ENCODE measurements around the gene ABCC3. TPM values are rescaled to one million over a fixed set of nuclear protein-coding genes. Genes with fewer than 3 reads are reported as not detected.

ABCC3 gene
- total RNA-seq (under 1 TPM in 1 of 2 experiments, not detected in 1; 0.10 TPM), polyA plus RNA-seq (not detected), total RNA-seq (0 to 0.08 (median 0) reads per million in 6 experiments)

GRCh38 chr17:50634224-50634914 lies at the start of gene ABCC3:
Gene ABCC3 (plus strand): TSS chr17:50634881. CDS start chr17:50634937, 56 bp downstream.
- Mint-ChIP-seq H3K27ac (peak within 1 kb of the TSS in 1 of 10 donors; percentile 78), H3K27me3 (peaks cover 41 to 84% (median 65%) of the 10 kb centered on the region in 5 donors), H3K36me3 (peaks cover 0 to 3% (median 0%) of the 10 kb centered on the region in 3 donors), H3K4me1 (peaks cover 4 to 9% (median 5%) of the 10 kb centered on the region in 4 donors), H3K9me3 (no peaks in the 10 kb centered on the region), H3K4me3 (peak within 1 kb of the TSS in 5 of 10 donors; percentile 13 to 66 (median 58))
- POLR2A ChIA-PET = no interaction called here
- ATAC-seq (peak; percentile 32 to 36), DNase-seq (peak in 1 of 10 donors; percentile 37)

DNA sequence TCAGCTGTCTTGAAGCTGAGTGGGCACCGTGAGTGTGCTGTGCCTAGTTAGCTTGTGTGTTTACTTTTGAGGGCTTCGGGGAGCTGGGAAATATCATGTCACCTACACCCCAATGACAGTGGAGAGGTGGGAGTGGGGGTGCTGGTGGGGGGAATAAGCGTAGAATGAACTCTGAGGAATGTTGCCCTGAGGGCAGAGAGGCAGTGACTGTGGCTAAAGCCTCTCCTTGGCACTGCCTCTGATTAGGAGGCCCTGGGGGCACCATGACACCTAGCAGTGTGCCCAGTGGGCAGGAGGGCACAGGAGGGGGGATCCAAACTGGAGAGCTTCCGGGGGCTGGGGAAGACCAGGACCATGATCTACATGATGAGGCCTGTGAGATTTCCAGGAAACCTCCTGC lies 49.3 kb upstream of the ABCC3 start:
- Mint-ChIP-seq H3K9me3 (no peaks in the 10 kb centered on the region), H3K4me3 (no peak overlapping the region), H3K4me1 (peaks cover 0 to 2% (median 0%) of the 10 kb centered on the region in 4 donors), H3K27ac (peak overlapping the region in 1 of 10 donors; percentile 15), H3K36me3 (no peaks in the 10 kb centered on the region), H3K27me3 (peaks cover 3 to 39% (median 12%) of the 10 kb centered on the region in 5 donors)
- DNase-seq (no peak), ATAC-seq (no peak)
- POLR2A ChIA-PET = no interaction called here

- ATAC-seq (no peak), DNase-seq (no peak)
- H3K36me3 Mint-ChIP-seq = no peaks in the 10 kb centered on the region
- H3K4me1 Mint-ChIP-seq = peaks cover 0 to 1% (median 0%) of the 10 kb centered on the region in 4 donors
- no peak overlapping the region for H3K4me3 Mint-ChIP-seq
- no peaks in the 10 kb centered on the region for H3K9me3 Mint-ChIP-seq
- POLR2A ChIA-PET = no interaction called here
- H3K27ac Mint-ChIP-seq = no peak overlapping the region
- H3K27me3 Mint-ChIP-seq = peaks cover 2 to 34% (median 6%) of the 10 kb centered on the region in 5 donors
These were observed 48.8 kb upstream of the ABCC3 start for GRCh38 chr17:50585891-50586290.

- no peak overlapping the region for H3K4me3 Mint-ChIP-seq
- H3K4me1 Mint-ChIP-seq = no peaks in the 10 kb centered on the region
- H3K27ac Mint-ChIP-seq = no peak overlapping the region
- no peak for DNase-seq
- POLR2A ChIA-PET = no interaction called here
- no peaks in the 10 kb centered on the region for H3K36me3 Mint-ChIP-seq
- H3K27me3 Mint-ChIP-seq = peaks cover 0 to 26% (median 4%) of the 10 kb centered on the region in 5 donors
- no peaks in the 10 kb centered on the region for H3K9me3 Mint-ChIP-seq
- no peak for ATAC-seq
These were observed 48.0 kb upstream of the ABCC3 start for GRCh38 chr17:50586421-50587247.

GRCh38 chr17:50587571-50587970 lies 47.1 kb upstream of the ABCC3 start:
- POLR2A ChIA-PET = no interaction called here

DNA sequence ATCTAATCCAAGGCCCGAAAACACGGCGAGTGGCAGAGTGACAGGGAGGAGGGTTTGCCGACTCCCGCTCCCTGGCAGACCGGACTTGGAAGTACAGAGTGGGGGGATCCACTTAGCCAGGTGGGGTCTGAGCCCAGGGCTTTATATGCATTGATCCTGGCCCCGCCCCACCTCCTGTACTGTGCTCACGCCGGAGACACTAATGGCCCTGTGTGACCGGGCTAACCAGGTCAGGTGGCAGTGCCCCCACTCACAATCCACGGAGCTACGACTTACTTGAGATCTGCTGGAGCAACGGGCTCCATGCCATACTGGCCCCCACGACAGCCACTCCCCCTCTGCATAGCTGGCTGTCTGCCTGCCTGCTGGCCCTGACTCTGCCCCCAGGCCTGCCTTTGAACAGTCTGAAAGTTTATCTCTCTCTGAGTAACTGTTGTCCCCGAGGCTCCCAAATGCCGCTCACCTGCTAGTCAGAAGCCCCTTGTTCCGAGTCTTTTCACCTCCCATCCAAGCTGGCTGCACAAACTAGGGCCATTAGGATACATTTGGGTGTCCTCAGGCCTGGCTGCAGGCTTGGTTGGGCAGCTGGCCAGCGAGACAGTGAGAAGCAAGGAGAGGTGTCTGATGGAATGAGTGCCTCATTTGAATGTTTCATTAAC lies 46.2 kb upstream of the ABCC3 start:
- Mint-ChIP-seq H3K9me3 (no peaks in the 10 kb centered on the region), H3K27ac (no peak overlapping the region), H3K4me1 (no peaks in the 10 kb centered on the region), H3K27me3 (peaks cover 0 to 7% (median 0%) of the 10 kb centered on the region in 5 donors), H3K4me3 (no peak overlapping the region), H3K36me3 (no peaks in the 10 kb centered on the region)
- no peak for ATAC-seq
- POLR2A ChIA-PET = no interaction called here
- DNase-seq = no peak

More at GRCh38 chr17:50587571-50587970, 47.1 kb upstream of the ABCC3 start:
- no peaks in the 10 kb centered on the region for H3K4me1 Mint-ChIP-seq
- DNase-seq (no peak), ATAC-seq (no peak)
- no peaks in the 10 kb centered on the region for H3K36me3 Mint-ChIP-seq
- no peak overlapping the region for H3K4me3 Mint-ChIP-seq
- no peaks in the 10 kb centered on the region for H3K9me3 Mint-ChIP-seq
- peaks cover 0 to 17% (median 0%) of the 10 kb centered on the region in 5 donors for H3K27me3 Mint-ChIP-seq
- no peak overlapping the region for H3K27ac Mint-ChIP-seq

DNA sequence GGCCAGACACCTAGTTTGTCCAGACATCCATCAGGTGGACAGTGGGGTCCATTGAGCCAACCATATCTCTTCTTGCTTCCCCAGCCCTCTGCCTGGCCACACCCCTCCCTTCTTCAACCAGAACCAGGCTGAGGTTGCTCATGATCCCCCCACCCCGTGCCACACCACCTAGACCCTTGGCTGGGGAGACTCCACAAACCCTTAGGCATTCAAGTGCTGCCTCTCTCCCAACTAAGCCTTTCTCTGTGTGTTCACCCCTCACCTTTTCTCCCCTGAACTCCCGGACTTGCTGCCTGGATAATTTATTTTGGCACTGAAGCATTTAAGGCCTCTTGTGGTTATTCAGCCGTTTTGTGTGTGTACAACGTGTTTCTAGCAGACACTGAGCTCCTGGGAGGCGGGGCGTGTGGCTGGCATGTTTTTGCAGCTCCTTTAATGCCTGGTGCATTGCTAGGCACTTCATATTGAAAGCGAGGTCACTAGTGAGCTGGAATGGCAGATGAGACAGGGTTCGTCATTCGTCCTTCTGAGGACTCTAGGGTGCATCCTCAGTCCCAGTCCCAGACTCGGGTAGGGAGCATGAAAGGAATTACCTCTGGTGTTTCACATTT lies 45.5 kb upstream of the ABCC3 start:
- POLR2A ChIA-PET = no interaction called here
- Mint-ChIP-seq H3K36me3 (no peaks in the 10 kb centered on the region), H3K4me1 (no peaks in the 10 kb centered on the region), H3K4me3 (no peak overlapping the region), H3K9me3 (no peaks in the 10 kb centered on the region), H3K27me3 (peaks cover 0 to under 1% (median 0%) of the 10 kb centered on the region in 5 donors), H3K27ac (no peak overlapping the region)
- ATAC-seq (no peak), DNase-seq (no peak)

- DNase-seq = no peak
- Mint-ChIP-seq H3K27ac (no peak overlapping the region), H3K4me1 (no peaks in the 10 kb centered on the region), H3K36me3 (no peaks in the 10 kb centered on the region), H3K9me3 (no peaks in the 10 kb centered on the region), H3K27me3 (no peaks in the 10 kb centered on the region), H3K4me3 (no peak overlapping the region)
- POLR2A ChIA-PET = no interaction called here
- no peak for ATAC-seq
These were observed 43.5 kb upstream of the ABCC3 start for GRCh38 chr17:50590946-50591737.

- Mint-ChIP-seq H3K4me1 (no peaks in the 10 kb centered on the region), H3K27me3 (no peaks in the 10 kb centered on the region), H3K4me3 (no peak overlapping the region), H3K36me3 (no peaks in the 10 kb centered on the region), H3K9me3 (no peaks in the 10 kb centered on the region), H3K27ac (no peak overlapping the region)
- ATAC-seq (no peak), DNase-seq (no peak)
- POLR2A ChIA-PET = no interaction called here
These were observed 41.4 kb upstream of the ABCC3 start for GRCh38 chr17:50593321-50593720.

- Mint-ChIP-seq H3K27ac (peak overlapping the region in 1 of 10 donors; percentile 21), H3K9me3 (no peaks in the 10 kb centered on the region), H3K4me1 (no peaks in the 10 kb centered on the region), H3K4me3 (no peak overlapping the region), H3K27me3 (no peaks in the 10 kb centered on the region), H3K36me3 (no peaks in the 10 kb centered on the region)
- POLR2A ChIA-PET = no interaction called here
- ATAC-seq (no peak), DNase-seq (no peak)
These were observed 40.4 kb upstream of the ABCC3 start for GRCh38 chr17:50594128-50594823.

GRCh38 chr17:50594892-50595291 lies 39.8 kb upstream of the ABCC3 start:
- ATAC-seq (no peak), DNase-seq (no peak)
- Mint-ChIP-seq H3K27ac (no peak overlapping the region), H3K4me1 (no peaks in the 10 kb centered on the region), H3K36me3 (no peaks in the 10 kb centered on the region), H3K27me3 (no peaks in the 10 kb centered on the region), H3K4me3 (no peak overlapping the region), H3K9me3 (no peaks in the 10 kb centered on the region)
- POLR2A ChIA-PET = no interaction called here
